ENCODE results near the gene RFX8.

DNA sequence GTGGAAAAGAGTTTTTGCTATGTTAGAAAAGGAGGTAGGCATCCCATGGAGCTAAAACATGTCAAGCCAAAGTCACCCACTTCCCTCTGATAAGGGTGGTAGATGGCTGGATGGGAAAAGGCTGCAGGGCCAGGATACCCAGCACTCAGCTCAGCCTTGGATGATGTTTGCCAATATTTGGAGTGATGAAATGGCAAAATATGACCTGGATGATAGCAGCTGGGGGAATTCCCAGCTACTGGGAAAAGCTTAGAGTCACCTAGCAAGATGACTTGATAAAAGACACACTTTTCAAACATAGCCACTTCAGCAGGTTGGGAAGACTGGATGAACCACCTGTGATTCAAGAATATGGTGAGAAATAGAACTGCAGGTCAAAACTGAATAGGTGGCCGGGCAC lies 10.1 kb downstream of the RFX8 start:
- TF ChIP-seq, protein P1, sequence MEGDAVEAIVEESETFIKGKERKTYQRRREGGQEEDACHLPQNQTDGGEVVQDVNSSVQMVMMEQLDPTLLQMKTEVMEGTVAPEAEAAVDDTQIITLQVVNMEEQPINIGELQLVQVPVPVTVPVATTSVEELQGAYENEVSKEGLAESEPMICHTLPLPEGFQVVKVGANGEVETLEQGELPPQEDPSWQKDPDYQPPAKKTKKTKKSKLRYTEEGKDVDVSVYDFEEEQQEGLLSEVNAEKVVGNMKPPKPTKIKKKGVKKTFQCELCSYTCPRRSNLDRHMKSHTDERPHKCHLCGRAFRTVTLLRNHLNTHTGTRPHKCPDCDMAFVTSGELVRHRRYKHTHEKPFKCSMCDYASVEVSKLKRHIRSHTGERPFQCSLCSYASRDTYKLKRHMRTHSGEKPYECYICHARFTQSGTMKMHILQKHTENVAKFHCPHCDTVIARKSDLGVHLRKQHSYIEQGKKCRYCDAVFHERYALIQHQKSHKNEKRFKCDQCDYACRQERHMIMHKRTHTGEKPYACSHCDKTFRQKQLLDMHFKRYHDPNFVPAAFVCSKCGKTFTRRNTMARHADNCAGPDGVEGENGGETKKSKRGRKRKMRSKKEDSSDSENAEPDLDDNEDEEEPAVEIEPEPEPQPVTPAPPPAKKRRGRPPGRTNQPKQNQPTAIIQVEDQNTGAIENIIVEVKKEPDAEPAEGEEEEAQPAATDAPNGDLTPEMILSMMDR (tag by site-specific recombination; IDR thresholded peaks at IDR 0.05), result no peak
- TF ChIP-seq, protein P2, sequence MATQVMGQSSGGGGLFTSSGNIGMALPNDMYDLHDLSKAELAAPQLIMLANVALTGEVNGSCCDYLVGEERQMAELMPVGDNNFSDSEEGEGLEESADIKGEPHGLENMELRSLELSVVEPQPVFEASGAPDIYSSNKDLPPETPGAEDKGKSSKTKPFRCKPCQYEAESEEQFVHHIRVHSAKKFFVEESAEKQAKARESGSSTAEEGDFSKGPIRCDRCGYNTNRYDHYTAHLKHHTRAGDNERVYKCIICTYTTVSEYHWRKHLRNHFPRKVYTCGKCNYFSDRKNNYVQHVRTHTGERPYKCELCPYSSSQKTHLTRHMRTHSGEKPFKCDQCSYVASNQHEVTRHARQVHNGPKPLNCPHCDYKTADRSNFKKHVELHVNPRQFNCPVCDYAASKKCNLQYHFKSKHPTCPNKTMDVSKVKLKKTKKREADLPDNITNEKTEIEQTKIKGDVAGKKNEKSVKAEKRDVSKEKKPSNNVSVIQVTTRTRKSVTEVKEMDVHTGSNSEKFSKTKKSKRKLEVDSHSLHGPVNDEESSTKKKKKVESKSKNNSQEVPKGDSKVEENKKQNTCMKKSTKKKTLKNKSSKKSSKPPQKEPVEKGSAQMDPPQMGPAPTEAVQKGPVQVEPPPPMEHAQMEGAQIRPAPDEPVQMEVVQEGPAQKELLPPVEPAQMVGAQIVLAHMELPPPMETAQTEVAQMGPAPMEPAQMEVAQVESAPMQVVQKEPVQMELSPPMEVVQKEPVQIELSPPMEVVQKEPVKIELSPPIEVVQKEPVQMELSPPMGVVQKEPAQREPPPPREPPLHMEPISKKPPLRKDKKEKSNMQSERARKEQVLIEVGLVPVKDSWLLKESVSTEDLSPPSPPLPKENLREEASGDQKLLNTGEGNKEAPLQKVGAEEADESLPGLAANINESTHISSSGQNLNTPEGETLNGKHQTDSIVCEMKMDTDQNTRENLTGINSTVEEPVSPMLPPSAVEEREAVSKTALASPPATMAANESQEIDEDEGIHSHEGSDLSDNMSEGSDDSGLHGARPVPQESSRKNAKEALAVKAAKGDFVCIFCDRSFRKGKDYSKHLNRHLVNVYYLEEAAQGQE (tag by site-specific recombination; IDR thresholded peaks at IDR 0.05), result no peak
- TF ChIP-seq ZFP3 (tag by site-specific recombination; IDR thresholded peaks at IDR 0.05; ENCODE audit: low read depth) (no peak), ZNF391 (tag by site-specific recombination; IDR thresholded peaks at IDR 0.05; ENCODE audit: borderline replicate concordance, low read depth) (no peak)

Measured in HEK293 (cell line).